ENCODE measurements around the gene SH3TC1. TPM values are rescaled to one million over a fixed set of nuclear protein-coding genes. Genes with fewer than 3 reads are reported as not detected.

SH3TC1 gene
- total RNA-seq, 1 donor from 2014 or later: 32.1 TPM

- no peak for DNase-seq (ENCODE audit: low read depth)
- Histone ChIP-seq H3K27me3 (ENCODE audit: control insufficient read depth, insufficient read depth, low read length) (no peaks in the 10 kb centered on the region), H3K36me3 (ENCODE audit: control insufficient read depth, insufficient read depth, low read length) (no peaks in the 10 kb centered on the region), H3K4me3 (ENCODE audit: low read depth, low read length) (no peak overlapping the region)
- no peak for FAIRE-seq
- no peak for TF ChIP-seq CTCF (IDR thresholded peaks at IDR 0.05; ENCODE audit: insufficient read depth, low read length, severe bottlenecking)
Measured at GRCh38 chr4:8283161-8283560, 84.1 kb downstream of the SH3TC1 start.

- H3K27me3 ChIP-seq (ENCODE audit: control insufficient read depth, insufficient read depth, low read length): no peaks in the 10 kb centered on the region
- no peak for TF ChIP-seq CTCF (IDR thresholded peaks at IDR 0.05; ENCODE audit: insufficient read depth, low read length, severe bottlenecking)
- H3K4me3 ChIP-seq (ENCODE audit: low read depth, low read length): no peak overlapping the region
- FAIRE-seq (no peak), DNase-seq (ENCODE audit: low read depth) (no peak)
- H3K36me3 ChIP-seq (ENCODE audit: control insufficient read depth, insufficient read depth, low read length): no peaks in the 10 kb centered on the region
Measured at GRCh38 chr4:8283631-8284121, 84.6 kb downstream of the SH3TC1 start.

GRCh38 chr4:8284391-8284790, 85.3 kb downstream of the SH3TC1 start:
- FAIRE-seq: no peak

GRCh38 chr4:8285143-8285975, 86.3 kb downstream of the SH3TC1 start:
- no peak for TF ChIP-seq CTCF (IDR thresholded peaks at IDR 0.05; ENCODE audit: insufficient read depth, low read length, severe bottlenecking)
- no peak overlapping the region for H3K4me3 ChIP-seq (ENCODE audit: low read depth, low read length)
- FAIRE-seq (peak; percentile 18), DNase-seq (ENCODE audit: low read depth) (no peak)
- H3K36me3 ChIP-seq (ENCODE audit: control insufficient read depth, insufficient read depth, low read length): no peaks in the 10 kb centered on the region
- H3K27me3 ChIP-seq (ENCODE audit: control insufficient read depth, insufficient read depth, low read length): no peaks in the 10 kb centered on the region

More at GRCh38 chr4:8284391-8284790, 85.3 kb downstream of the SH3TC1 start:
- DNase-seq (ENCODE audit: low read depth): no peak
- Histone ChIP-seq H3K4me3 (ENCODE audit: low read depth, low read length) (no peak overlapping the region), H3K27me3 (ENCODE audit: control insufficient read depth, insufficient read depth, low read length) (no peaks in the 10 kb centered on the region), H3K36me3 (ENCODE audit: control insufficient read depth, insufficient read depth, low read length) (no peaks in the 10 kb centered on the region)
- TF ChIP-seq CTCF (IDR thresholded peaks at IDR 0.05; ENCODE audit: insufficient read depth, low read length, severe bottlenecking): no peak

GRCh38 chr4:8285976-8286718, 87.1 kb downstream of the SH3TC1 start:
- DNase-seq (ENCODE audit: low read depth): no peak
- no peaks in the 10 kb centered on the region for H3K27me3 ChIP-seq (ENCODE audit: control insufficient read depth, insufficient read depth, low read length)
- no peak for FAIRE-seq
- no peak overlapping the region for H3K4me3 ChIP-seq (ENCODE audit: low read depth, low read length)
- no peak for TF ChIP-seq CTCF (IDR thresholded peaks at IDR 0.05; ENCODE audit: insufficient read depth, low read length, severe bottlenecking)
- H3K36me3 ChIP-seq (ENCODE audit: control insufficient read depth, insufficient read depth, low read length): no peaks in the 10 kb centered on the region

Data from bronchial epithelial cell (primary cell).